HTR-8/SVneo (cell line): ENCODE measurements around the gene UBL5.
"Not testable (repeated sequence)": the region's sequence is repeated elsewhere in the genome, so short reads cannot be mapped to it uniquely, and the experiment has no call there.

Experiments used
- DNase-seq: peaks from one replicate; pipeline ENCODE4 v3.0.0; 2011; ENCODE audit warnings: low spot score, mixed read lengths; ENCODE audit not compliant: insufficient read length
- FAIRE-seq: peaks from 2 replicates; lab custom pipeline; 2011; peaks lifted over from hg19 to GRCh38; lab: Jason Lieb, UNC

UBL5 gene

DNA sequence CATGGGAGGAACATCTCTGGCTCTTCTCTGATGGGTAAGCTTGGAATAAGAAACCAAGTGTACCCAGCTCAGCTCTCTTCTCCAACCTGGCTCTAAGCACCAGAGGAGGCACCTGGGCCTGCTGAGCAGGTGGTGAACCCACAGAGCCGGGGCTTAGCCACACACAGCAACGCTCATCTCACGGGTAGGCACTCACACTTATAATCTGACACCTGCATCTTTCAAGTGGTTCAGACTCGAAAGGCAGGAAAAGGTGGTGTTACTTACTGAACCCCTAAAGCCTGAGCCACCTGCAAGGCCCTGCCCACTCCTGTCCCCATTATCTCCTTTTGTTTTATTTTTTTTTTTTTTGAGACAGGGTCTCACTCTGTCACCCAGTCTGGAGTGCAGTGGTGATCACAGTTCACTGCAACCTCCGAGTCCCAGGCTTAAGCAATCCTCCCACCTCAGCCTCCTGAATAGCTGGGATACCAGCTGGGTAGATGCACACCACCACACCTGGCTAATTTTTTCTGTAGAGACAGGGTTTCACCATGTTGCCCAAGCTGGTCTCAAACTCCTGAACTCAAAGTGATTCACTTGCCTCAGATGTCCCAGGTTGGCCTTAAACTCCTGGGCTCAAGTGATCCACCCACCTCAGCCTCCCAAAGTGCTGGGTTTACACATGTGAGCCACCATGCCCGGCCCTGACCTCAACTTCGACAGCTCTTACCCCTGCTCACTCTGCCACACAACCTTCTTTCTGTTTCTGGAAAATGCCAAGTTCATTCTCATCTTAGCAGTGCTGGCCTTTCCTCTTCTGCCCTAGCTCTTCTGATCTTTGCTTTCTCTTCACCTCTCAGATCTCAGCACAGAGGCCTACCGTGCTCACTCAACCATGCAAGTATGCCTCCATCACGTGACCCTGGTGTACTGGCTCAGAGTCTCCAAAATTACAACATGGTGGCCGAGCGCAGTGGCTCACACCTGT, 18.6 kb upstream of the UBL5 start:
- DNase-seq, result no peak
- FAIRE-seq, result no peak

DNA sequence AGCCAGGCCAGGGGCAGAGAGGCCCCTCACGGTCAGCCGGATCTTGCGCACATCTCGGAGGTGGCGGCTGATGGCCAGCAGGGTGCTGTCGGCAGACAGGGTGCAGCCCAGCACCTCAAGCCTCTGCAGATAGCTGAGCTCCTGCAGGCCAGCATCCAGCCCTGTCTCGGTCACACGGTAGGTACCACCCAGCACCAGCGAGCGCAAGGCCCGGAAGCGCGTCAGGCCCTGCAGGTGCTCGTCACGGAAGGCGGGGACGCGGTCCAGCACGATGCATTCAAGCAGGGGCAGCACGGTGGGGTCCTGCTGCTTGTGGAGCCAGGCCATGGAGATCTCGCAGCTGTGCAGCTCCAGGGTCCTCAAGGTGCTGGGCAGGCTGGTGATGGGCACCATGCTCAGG, 16.6 kb upstream of the UBL5 start:
- no peak for FAIRE-seq
- no peak for DNase-seq

DNA sequence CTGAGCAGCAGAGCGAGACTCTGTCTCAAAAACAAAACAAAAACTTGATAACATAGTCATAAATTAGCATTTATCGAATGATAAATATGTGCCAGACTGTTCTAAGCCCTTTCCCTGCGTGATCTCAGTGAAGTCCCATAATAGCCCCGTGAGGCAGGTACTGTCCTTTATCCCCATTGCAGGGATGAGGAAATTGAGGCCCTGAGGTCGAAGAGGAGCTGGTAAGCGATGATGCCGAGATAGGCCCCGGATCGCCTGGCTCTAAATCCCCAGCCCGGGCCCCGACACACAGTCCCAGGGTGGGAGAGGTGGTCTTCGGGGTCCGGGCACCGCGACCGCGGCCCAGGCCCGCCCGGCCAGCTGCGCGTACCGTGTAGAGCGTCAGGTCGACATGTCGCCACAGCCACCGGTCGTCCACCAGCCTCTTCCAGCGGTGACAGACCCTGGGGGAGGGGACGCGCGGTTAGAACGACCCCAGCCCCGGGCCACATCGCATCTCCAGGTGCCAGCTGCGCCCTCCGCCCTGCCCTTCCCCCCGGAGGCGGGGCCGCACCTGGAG, 9.5 kb upstream of the UBL5 start:
- FAIRE-seq, result no peak
- DNase-seq, result no peak

DNA sequence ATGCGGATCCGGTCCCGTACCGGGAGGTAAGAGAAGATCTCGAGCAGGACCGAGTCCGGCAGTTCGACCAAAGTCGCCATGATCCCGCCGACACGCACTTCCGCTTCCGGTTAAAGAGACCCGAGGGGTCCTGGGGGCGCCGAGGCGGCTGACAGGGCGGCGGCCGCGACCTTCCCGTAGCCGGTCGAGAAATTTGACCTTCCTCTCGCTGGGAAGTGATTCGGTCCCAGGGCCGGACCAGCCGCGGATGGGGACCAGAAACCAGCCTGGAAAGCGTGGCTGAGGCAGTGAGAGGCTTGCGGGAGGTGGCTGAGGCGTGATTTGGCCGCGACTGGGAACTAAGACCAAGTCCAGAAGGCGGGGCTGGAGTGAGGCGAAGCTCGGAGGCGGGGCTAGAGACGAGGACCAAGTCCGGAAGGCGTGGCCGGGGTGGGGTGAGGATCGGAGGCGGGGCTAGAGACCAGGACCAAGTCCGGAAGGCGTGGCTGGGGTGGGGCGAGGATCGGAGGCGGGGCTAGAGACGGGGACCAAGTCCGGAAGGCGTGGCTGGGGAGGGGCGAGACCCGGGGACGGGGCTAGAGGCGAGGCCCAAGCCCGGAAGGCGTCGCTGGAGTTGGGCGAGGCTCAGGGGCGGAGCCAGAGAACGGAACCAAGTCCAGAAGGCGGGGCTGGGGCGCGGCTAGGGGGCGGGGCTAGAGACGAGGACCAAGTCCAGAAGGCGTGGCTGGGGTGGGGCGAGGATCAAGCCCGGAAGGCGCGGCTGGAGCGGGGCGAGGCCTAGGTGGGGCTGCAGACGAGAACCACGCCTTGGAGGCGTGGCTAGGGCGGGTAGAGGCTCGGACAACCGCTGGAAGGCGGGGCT, 8.8 kb upstream of the UBL5 start, which contains the start of gene FBXL12:
TSS of gene FBXL12 (minus strand) at position 346 of the 862 bp plus-strand sequence. CDS start at position 80, 266 bp downstream.
- FAIRE-seq, result peak; percentile 98
- DNase-seq, result peak; percentile 96

DNA sequence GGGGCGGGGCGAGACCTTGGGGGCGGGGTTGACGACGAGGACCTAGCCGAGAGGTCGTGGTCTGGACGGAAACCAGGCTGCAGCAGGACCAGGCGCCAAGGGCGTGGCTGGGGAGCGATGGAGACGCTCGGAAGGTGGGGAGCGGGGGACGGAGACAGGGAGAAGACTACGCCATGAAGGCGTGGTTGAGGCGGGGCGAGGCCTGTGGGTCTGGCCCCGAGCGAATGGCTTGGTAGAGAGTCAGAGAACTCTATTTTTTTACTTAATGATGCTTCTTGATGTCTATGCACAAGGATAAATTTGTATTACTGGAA, 8.2 kb upstream of the UBL5 start:
- DNase-seq, result no peak
- no peak for FAIRE-seq

DNA sequence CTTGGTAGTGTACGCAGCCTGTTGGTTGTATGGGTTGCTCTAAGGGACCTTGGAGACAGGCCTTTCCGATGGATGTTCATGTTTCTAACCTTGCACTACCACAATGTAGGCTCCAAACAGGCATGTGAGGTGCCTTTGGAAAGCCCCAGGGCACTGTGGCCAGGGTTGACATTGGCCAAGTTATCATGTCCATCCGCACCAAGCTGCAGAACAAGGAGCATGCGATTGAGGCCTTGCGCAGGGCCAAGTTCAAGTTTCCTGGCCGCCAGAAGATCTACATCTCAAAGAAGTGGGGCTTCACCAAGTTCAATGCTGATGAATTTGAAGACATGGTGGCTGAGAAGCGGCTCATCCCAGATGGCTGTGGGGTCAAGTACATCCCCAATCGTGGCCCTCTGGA, 7.7 kb upstream of the UBL5 start:
- DNase-seq, FAIRE-seq: not testable (repeated sequence)

DNA sequence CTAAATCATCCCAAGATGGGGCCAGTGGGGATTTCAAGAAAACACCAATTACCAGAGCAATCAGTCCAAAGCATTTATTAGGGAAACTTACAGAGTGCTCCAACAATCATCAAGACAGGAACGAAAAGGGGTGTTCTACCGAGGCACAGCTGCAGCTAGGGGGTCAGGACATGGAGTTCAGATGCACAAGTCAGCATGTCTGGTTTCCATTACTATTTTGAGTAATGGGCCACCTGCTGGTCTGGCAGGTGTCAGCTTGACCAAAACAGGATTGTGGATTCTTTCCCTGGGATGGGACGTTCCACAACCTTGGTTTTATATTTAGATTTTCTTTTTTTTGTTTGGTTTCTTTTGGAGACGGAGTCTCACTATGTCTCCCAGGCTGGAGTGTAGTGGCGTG, 3.9 kb upstream of the UBL5 start:
- FAIRE-seq, result no peak
- no peak for DNase-seq

DNA sequence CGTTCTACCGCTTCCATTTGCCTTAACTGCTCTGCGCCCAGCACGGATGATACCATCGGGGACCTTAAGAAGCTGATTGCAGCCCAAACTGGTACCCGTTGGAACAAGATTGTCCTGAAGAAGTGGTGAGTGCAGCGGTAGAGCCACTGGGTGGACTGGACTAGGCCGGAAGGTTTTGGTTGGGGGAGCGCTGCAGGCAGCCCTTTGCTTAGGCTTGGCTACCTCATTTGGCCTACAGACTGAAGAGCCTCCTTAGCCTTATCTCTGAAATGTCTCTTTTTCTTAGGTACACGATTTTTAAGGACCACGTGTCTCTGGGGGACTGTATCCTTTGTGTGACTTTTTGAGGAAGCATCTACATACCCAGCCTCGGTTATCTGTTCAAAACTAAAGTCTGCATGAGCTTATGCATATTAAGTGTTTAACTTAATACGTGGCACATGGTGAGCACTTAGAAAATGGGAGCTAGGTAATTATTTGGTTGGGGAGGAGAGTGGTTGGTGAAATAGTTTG, 889 bp downstream of the UBL5 start:
- DNase-seq, result no peak
- no peak for FAIRE-seq

DNA sequence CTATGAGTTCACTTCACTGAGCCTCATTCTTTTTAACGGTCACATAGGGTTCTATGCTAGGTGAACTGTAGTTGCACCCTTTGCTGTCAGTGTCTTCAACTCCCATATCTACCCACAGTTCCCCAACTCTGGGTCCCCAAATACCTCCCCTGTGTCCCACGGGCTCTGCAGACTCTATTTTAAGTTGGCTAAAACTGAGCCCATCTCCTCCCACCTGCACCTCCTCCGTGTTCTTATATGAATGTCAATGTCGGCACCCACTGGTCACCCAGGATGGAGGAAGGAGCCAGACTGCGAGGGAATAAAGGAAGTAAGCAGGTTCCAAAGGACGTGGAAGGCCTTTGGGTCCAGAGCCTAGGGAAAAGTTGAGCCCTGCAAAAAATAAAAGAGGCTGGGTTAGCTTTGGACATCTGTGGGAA, 6.6 kb downstream of the UBL5 start:
- no peak for DNase-seq
- no peak for FAIRE-seq

DNA sequence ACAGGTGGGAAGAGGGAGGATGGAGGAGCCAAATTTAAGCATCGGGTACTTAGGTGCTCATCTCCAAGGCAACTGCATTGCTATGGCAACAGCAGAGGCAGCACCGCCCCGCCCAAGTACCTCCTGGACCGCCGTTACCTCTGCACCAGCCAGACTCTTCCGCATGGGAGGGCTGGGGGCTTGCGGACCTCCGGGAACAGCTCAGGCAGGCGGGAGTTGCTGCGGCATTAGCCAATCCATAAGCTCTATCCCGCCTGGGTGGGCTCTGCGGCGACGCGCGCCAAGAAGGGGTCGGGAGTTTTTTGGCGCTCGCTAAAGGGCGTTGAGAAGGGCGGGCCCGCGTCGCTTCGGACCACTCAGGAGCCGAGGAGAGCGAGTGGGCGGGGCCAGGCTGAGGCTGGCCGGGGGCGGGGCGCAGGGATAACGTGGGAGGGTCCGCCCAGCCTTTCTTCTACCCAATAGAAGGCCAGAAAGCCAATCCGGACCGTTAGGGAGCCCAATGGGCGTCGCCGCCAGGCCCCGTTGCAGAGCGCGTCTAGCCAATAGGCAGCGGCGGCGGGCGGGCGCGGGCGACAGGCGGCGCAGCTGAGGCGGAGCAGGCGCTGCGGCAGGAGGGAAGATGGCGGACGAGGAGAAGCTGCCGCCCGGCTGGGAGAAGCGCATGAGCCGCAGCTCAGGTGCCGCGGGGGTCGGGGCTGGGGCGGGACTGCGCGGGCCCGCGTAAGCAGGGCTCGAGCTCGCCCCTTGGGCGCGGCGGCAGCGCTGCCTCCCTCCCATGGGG, 7.2 kb downstream of the UBL5 start, which contains the start of gene PIN1:
TSS of gene PIN1 (plus strand) at position 593 of the 781 bp plus-strand sequence. CDS start at position 620, 27 bp downstream.
- peak; percentile 82 for FAIRE-seq
- DNase-seq, result peak; percentile 99

DNA sequence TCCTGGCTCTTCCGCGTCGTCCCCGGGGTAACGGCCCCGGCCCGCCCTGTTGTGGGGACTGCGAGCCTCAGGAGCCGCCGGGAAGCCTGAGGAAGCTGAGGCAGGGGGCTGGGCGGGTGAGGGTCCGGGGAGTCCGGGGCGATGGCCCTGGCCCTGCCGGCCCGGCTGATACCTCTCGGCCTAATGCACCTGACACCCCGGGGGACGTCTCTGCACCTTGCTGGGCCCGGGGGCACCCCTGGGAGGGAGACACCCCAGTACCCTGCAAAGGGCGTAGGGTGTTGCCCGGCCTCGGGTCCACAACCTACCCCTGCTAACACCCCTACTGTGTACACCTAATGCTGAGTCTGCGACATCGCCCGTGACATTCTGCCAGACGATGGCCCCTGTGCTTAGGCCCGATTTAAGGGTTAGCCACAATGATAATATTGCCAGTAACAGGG, 7.8 kb downstream of the UBL5 start:
- no peak for DNase-seq
- FAIRE-seq, result no peak

DNA sequence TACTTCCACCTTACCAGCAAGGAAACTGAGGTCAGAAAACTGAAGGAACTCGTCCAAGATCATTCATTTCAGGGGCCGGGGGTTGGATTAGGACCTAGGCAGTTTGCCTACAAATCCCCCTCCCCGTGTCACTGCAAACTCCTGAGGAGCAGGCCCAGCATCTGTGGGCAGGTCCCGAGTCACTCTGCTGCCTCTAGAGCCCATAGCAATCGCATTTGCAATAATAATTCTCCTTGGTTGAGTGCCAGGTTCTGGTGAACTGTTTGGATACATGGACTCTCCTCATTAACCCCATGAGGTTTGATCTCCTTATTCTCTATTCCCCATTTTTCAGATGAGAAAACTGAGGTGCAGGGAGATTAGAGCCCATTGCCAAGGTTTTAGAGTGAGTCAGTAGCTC, 8.3 kb downstream of the UBL5 start:
- FAIRE-seq (no peak), DNase-seq (no peak)

DNA sequence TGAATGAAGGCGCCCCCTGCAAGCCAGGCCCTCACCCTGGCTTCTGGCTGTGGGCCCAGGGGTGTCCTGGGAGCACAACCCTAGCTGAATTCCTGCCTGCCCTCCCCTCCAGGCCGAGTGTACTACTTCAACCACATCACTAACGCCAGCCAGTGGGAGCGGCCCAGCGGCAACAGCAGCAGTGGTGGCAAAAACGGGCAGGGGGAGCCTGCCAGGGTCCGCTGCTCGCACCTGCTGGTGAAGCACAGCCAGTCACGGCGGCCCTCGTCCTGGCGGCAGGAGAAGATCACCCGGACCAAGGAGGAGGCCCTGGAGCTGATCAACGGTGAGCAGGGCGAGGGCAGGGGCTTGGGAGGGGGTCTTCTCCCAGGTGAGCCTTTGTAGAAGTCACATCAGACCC, 10.6 kb downstream of the UBL5 start:
- DNase-seq (no peak), FAIRE-seq (no peak)

DNA sequence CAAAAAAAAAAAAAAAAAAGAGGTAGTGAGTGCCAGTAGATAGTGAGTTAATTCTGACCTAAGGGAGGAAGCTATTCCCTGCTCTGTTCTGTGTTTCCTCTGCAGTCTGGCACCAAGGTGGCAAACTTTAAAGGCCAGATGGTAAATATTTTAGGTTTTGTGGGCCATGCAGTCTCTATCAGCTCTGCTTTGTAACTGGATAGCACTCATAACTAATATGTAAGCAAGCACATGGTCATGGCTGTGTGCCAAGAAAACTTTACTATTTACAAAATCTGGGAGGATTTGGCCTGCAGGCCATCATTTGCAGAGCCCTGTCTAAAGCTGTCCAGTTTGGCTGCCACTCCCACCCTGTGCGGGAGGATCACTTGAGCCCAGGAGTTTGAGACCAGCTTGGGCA, 11.7 kb downstream of the UBL5 start:
- DNase-seq, result no peak
- no peak for FAIRE-seq

DNA sequence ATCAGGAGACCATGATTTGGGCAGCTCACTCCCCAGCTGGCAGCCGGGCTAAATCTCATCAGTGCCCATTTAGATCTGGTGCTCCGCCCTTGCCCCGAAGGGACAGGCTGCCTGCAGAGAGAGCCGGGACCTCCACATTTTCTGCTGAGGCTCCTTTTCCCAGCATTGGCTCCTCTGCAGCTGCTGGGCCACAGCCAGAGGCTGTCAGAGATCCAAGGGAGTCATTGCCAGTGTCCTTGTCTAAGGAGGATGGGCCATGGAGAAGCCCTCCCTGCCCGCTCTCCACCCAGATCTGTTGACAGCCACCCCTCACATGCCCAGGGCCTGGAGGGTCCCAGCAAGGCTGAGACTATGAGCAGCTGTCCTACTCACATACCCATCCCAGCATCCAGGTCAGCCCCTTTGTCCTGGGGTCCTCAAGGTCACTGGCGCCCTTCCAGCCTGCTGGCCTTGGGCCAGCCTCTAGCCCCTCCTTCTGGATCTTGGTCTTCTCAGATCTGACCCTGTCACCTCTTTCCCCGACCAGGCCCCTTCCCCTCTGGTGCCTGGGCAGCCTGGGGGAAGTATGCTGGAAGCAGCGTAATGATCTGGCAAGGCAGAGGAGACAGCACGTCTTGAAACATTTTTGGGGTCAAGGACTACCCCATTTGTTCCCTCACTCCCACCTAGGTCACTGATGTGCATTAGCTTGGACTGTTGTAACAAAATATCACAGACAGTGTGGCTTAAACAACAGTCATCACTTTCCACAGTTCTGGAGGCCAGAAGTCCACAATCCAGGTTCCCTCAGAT, 15.3 kb downstream of the UBL5 start:
- FAIRE-seq, result no peak

DNA sequence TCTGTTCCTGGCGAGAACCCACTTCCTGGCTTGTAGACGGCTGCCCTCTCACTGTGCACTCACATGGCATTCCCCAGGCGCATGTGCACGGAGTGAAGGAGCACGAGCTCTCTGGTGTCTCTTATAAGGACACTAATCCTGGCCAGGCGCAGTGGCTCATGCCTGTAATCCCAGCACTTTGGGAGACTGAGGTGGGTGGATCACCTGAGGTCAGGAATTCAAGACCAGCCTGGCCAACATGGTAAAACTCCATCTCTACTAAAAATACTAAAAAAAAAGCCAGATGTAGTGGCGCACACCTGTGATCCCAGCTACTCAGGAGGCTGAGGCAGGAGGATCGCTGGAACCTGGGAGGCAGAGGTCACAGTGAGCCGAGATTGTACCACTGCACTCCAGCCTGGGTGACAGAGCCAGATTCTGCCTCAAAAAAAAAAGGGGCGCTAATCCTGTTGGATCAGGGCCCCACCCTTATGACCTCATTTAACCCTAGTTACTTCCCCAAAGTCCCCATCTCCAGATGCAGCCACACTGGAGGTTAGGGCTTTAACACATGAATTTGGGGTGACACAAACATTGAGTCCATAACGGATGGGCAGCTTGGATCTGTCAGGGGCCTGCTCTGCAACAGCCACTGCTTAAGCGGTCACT, 16.0 kb downstream of the UBL5 start:
- DNase-seq, FAIRE-seq: not testable (repeated sequence)

More for the DNA sequence above, 15.3 kb downstream of the UBL5 start:
- DNase-seq, result no peak

DNA sequence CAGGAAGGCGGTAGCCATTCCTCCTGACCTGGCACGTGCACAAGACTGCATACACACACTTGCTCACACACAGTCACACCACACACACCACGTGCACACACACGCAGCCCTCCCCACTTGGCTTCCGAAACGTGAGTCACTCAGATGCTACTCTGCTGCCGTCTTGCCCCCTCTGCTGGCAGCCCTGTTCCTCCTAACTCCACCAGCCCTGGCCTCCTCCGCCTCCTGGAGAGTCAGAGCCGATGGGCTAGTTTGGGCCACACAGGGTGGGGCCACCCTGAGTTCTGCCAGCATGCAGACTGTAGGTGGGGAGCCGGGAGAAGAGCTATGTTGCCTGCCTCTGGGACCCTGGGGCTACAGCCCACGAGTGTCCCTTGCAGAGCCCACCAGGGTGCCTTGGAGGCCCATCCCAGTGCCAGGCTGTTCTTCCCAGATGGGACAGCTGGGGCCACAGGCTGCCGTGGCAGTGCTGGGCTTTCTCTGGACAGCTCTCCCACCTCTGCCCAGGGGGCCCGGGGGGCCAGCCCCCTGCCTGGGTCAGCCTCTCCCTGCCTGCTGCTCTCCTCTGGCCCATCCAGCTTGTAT, 19.5 kb downstream of the UBL5 start:
- peak; percentile 95 for FAIRE-seq
- DNase-seq, result peak; percentile 58

DNA sequence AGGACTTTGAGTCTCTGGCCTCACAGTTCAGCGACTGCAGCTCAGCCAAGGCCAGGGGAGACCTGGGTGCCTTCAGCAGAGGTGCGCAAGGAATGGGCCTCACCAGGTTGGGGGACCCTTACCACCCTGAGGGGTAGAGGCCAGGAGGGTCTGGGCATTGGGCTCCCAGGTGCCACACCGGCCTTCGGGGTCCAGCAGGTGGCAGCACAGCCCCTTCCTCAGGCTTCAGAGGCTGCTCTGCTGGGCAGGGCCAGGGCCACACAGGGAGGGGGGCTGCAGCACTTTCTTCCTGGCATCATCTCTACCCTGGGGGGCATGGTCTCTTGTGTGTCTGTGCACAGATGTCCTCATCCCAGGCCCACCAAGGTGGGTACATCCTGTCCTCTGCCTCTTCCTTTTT, 20.3 kb downstream of the UBL5 start:
- DNase-seq, result no peak
- no peak for FAIRE-seq
